ENCODE data around the gene IQSEC3.

IQSEC3 gene

GRCh38 chr12:223841-224240, 157.3 kb downstream of the IQSEC3 start:
- FAIRE-seq = no peak

- FAIRE-seq = no peak
Measured at GRCh38 chr12:224330-224729, 157.8 kb downstream of the IQSEC3 start.

GRCh38 chr12:225012-225411, 158.4 kb downstream of the IQSEC3 start:
- FAIRE-seq = no peak

- no peak for FAIRE-seq
Measured at GRCh38 chr12:226401-226800, 159.8 kb downstream of the IQSEC3 start.

- FAIRE-seq = no peak
Measured at GRCh38 chr12:227286-227915, 160.8 kb downstream of the IQSEC3 start.

Data from islet of Langerhans (tissue), 1 donor.